H1 (cell line): ENCODE results near the gene GMEB2. TPM values are rescaled to one million over a fixed set of nuclear protein-coding genes. Genes with fewer than 3 reads are reported as not detected.

Experiments used
- JUN ChIP-seq: IDR thresholded peaks from 2 replicates; pipeline ENCODE4 v1.6.1; 2011; ENCODE audit warnings: low read depth, mild to moderate bottlenecking, improper control_type of control experiment, low read length
- KDM1A ChIP-seq: fragments of 200-600, 300-600 bp; sonication (generic); IDR thresholded peaks from 2 replicates; pipeline ENCODE4 v1.7.1; 2016; ENCODE audit warnings: mild to moderate bottlenecking, low read length, borderline replicate concordance
- KDM5A ChIP-seq: fragments of 200-600 bp; IDR thresholded peaks from 2 replicates; pipeline ENCODE4 v1.7.1; 2012; ENCODE audit warnings: mild to moderate bottlenecking, low read length, inconsistent platforms, mixed read lengths
- POLR2A ChIP-seq, 2 experiments: IDR thresholded peaks; 1 replicate in 1 of 2; 2 replicates in 1 of 2; pipeline ENCODE4 v1.6.1; 2011; ENCODE audit warnings: low read depth in 2 of 2, low read length in 2 of 2, mild to moderate bottlenecking in 2 of 2; ENCODE audit errors: control extremely low read depth in 1 of 2
- SP4 ChIP-seq: IDR thresholded peaks from 2 replicates; pipeline ENCODE4 v1.6.1; 2012; ENCODE audit warnings: low read length, inconsistent platforms
- polyA plus RNA-seq, 7 experiments: library from polyadenylated mRNA; depleted of rRNA in 3 of 7; stranded (reverse) in 5 of 7; unstranded in 2 of 7; fragments of >200 nt in 5 of 7; fragments of 200-250 nt in 2 of 7; gene quantifications; 1 replicate in 5 of 7; 2 replicates in 1 of 7; 4 replicates in 1 of 7; pipeline versions ENCODE4 v1.2.1 to v1.2.3, GENCODE V29; 2011 to 2013; ENCODE audit warnings: missing spikeins in 2 of 7, mixed read lengths in 2 of 7
- total RNA-seq: library from RNA; stranded (reverse); fragmentation: NEBNext Ultra II Directional; extraction: Animal tissue kit (Norgen Biotek cat#: 25700); gene quantifications from 2 replicates; pipeline ENCODE4 v1.2.1, GENCODE V29; 2021

Gene GMEB2
- total and polyA plus RNA-seq, 2 of the 8 experiments (the other 6 are each of a cell fraction or from before 2014, with no cell fraction given): 12.9 to 14.2 TPM

- TF ChIP-seq KDM1A (no peak), POLR2A (IDR thresholded peaks at IDR 0.05; ENCODE audit: control extremely low read depth in 1 of 2, low read depth in 2 of 2, low read length in 2 of 2) (no peak), SP4 (no peak), KDM5A (no peak), JUN (no peak)
Observed at GRCh38 chr20:63598479-63599395, 28.2 kb downstream of the GMEB2 start (continued).
